ENCODE results near the gene CCDC152.

Gene CCDC152

DNA sequence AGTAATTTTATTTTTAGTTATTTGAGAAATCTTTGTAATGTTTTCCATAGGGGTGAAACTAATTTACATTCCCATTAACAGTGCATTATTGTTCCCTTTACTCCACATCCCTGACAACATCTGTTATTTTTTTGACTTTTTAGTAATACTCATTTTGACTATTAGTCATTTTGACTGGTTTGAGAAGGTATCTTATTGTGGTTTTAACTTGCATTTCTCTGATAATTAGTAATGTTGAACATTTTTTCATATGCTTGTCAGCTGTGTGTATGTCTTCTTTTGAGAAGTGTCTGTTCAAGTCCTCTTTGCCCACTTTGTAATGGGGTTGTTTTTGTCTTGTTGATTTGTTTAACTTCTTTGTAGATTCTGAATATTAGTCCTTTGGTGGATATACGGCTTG is 27.5 kb downstream of the CCDC152 start:
- DNase-seq, result no peak

DNA sequence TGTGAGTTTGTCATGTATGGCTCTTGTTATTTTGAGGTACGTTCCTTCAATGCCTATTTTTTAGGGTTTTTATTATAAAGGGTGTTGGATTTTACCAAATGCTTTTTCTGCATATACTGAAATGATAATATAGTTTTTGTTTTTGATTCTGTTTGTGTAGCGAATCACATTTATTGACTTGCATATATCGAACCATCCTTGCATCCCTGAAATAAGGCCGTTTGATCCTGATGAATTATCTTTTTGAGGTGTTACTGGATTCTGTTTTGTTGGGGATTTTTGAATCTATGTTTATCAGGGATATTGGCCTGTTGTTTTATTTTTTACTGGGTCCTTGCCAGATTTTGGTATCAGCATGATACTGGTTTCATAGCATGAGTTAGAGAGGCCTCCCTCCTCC is 29.1 kb downstream of the CCDC152 start:
- DNase-seq, result no peak

DNA sequence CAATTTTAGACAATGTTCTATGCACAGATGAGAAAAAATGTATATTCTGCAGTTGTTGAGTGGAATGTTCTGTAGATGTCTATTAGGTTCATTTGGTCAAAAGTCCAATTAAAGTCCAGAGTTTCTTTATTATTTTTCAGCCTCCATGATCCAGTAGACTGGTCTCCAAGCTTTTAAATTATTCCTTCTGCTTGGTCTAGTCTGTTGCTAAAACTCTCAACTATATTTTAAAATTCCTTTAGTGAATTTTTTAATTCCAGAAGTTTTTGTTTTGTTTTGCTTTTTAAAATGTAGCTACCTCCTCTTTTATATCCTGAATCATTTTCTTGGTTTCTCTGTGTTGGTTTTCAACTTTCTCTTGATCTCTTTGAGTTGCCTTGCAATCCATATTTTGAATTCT is 30.5 kb downstream of the CCDC152 start:
- no peak for DNase-seq

- no peak for DNase-seq
These were observed 31.2 kb downstream of the CCDC152 start for GRCh38 chr5:42787845-42788244.

DNA sequence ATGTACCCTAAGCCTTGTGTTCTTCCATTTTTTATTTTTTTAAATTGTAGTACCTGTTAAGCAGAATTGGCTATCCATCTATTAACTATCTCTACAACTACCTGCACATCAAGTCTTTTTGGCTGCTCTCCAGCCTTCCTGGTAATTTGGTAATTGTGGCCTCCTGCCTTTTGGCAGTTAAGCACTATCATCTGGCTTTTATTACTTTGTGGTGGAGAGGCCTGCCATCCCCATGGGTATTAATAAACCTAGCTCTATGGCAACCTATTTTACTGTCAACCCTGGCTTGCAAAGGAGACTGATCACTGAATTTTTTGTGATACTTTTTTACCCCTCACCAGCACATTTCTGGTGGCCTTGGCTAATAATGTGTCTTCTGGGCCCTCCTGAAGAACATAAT is 34.5 kb downstream of the CCDC152 start:
- no peak for DNase-seq

- no peak for DNase-seq
These were observed 41.9 kb downstream of the CCDC152 start for GRCh38 chr5:42798284-42799240.

DNA sequence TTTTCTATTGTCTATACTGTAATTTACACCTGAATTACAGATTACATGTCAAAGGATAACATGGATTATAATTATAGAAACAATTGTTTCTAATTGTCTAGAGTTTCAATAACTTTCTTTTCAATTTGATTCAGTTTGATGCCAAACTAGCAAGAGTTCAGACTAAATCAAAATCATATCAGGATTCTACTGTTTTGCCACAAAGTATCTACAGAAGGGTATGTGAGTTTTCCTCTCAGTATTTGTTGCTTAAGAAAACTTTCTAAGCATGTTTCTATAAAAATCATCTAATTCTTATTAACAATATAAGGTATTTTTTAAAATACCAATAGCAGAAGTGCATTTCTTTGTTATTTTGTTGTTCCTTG is 42.6 kb downstream of the CCDC152 start:
- DNase-seq, result no peak

DNA sequence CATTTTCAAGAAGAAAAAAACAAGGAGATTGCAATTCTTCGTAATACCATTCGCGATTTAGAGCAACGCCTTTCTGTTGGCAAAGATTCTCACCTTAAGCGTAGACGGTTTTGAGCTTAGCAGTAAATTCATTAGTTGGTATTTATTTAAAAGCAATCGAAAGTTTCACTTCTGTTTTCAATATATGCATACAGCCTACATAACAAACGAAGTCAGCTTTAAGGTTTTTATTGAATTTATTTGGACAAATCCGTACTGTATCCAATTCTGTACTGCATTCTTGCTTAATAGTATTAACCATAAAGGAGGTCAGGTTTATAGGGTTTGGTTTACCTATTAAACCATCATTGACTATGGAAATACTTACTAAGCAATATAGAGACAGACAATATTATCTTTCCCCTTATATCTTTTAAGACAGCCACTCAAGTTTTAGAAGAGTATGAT is 43.1 kb downstream of the CCDC152 start:
- no peak for DNase-seq

- DNase-seq, result no peak
These were observed 44.2 kb downstream of the CCDC152 start for GRCh38 chr5:42800748-42801330.

- no peak for DNase-seq
These were observed 45.0 kb downstream of the CCDC152 start for GRCh38 chr5:42801516-42802166.

DNA sequence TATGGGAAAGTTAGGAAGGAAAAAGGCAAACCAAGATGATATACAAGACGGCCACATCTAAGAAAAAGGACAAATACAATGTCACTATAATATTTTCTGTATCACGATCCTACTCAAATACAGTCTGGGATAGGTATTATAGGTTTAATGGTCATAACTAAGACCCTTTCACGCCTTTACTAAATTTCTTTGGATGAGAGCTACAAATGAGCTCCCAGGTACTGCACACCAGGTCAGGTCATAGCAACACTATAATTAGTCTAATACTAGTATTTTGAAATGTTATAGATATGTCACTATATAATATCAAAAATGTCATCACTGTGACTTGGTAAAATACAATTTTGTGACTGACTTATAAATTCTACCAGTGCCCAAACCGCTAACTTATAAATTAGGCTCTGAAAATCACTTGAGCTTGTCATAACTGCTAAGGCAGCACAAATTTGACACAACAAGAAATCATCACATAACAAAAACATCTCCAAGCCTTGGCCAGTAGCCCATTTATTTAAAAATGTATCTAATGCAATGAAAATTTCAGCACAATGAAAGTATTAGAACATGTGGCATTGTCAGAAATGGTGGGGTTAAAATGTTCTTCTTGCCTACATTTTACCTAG is 48.2 kb downstream of the CCDC152 start:
- DNase-seq, result no peak

DNA sequence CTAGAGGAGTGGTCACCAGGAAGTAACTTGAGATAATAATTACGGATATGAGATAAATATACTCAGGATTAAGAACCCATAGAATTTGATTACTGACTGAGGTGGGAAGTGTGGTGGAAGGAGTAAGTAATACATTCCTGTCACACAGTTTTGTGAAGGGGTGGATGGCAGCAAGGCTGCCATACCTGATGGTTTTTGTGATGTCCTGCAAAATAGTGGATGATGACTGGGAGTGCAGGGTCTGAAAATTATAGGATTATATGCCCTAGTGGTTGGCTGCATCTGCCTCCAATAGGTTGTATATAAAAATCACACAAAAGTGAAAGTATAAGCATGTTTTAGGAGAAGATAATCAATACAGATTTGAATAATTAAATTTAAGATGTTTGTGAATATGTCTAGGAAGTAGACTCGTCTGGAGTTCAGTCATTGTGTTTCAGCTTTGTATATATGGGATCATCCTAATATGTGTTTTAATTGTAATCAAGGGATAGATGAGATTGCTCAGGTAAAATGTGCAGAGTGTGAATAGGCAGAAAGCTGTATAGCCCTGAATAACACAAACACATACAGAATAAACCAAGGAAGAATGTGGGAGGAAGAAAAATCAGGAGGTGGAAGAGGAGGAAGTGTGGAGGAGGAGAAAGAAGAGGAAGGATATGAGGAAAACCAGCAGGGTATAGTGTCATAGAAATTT is 49.5 kb downstream of the CCDC152 start:
- no peak for DNase-seq

DNA sequence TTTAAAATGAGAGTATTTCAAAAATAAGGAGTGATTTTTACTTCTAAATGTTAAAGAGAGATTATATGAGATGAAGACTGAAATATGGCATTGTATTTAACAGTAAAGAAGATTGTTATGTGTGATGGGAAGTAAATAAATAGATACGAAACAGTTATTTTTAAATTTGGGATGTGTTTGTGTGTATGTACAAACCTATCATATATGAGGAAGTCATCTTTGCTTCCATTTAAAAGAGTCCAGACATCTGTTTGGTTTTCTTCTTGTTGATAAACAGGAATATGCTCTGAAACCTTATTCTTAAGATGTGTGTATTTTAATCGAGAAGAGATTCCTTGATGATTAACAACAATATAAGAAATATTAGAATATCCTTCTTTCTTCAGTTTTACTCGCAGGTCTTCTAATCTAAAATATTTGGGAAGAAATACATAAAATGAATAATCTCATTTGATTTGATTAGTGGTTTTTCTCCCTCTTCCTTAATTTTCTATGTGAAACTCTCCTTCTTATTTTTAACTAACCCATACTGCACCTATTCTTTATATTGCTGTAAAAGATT is 50.2 kb downstream of the CCDC152 start:
- DNase-seq, result no peak

DNA sequence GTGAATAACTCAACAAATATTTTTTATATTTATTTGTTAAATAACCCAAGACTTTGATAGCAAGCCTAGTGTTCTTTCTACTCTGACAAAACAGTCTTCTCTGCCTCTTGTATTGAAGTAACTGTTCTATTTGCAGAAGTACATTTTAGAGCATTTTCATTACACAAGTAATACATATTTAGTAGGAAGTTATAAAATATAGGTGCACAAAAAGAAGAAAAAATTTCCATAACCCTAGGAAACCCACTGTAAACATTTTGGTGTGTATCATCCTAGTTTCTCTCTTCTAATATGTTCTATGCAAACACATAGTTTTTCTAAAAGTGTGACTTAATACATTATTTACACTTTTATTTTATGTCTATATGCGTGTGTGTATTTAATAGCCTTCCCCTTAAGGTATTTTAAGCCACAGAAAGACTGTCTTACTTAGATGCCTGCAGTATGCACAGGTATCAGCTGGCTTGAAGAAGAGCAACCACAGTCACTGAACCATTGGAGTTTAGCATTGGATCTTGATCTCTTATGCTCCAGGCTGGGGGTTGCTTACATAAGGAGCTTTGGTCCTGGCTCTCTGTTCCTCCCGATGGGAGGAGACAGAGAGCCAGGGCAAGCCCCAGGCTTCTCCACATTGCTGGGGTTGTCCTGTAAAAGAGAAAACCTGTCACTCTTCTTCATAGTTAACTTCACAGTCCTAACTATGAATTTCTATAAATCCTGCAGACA is 51.3 kb downstream of the CCDC152 start:
- no peak for DNase-seq

GRCh38 chr5:42808888-42809611 is 52.4 kb downstream of the CCDC152 start:
- no peak for DNase-seq

DNA sequence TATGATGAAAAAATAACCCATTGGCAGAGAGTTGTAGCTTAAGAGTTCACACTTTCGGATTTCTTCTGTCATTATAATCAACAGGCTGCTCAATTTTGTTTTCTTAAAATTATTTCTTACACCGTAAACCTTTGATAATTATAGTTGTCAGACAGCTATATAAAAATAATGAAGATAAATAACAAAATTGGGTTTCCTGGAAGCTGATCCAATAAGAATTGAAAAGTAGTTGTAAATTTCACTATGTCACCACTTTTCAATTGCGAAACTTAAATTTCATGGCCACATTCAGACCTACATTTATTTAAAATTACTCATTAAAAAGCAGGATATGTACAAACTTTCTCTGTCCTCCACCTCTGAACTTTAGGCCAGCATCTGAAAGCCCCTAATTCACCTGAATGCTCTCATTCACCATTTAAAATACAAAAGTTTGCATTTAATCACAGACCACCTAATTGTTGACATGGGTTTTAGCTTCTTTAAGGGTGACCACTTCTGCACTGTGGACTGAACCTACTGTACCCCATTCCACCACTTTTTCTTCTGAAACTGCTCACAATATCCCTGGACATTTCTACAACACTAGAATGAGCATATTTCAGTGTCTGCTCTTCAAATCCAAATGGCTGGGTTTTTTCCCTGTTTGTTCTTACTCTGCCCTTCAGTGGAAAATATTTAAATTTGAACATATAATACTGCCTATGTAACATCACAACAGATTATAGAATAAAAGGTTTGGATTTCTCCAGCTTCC is 54.4 kb downstream of the CCDC152 start:
- DNase-seq, result no peak

GRCh38 chr5:42811591-42812446 is 55.2 kb downstream of the CCDC152 start, which contains the start of gene SELENOP:
Gene SELENOP, minus strand, starts transcription at chr5:42811892. Its CDS starts 3,539 bp downstream, at chr5:42808353.
- DNase-seq, result no peak

DNA sequence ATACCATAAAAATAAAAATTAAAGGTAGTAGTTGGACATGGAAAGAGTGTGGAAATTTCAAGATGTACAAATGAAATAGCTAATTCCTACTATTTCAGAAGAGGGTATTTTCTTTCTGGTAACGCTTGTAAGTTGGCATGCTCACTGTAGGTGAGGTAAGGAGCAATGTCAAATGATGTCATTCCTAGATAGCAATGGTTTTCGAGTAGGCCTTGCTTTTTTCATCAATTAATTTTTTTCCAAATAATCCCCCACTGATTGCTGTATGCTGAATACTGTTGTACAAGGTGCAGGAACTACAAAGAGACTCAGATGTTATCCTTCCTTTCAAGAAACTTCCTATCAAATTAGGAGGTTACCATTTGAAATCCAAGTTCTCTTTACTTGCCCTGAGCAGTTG is 56.0 kb downstream of the CCDC152 start:
- DNase-seq, result no peak

DNA sequence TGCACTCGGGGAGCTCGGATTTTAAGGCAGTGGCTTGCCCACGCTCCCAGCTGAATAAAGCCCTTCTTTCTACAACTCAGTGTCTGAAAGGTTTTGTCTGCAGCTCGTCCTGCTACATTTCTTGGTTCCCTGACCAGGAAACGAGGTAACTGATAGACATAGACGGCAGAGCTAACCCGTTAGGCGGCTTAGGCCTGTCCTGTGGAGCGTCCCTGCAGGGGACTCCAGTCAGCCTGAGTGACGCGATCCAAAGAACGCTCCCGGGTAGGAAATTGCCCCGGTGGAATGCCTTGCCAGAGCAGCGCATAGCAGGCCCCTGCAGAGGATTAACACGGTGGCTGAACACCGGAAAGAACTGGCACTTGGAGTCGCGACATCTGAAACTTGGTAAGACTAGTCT is 56.9 kb downstream of the CCDC152 start:
- DNase-seq, result no peak

Measured in NCI-H524 treated with DMSO at 0.1 percent for 48 hours (cell line).